ENCODE results near the gene CYP26C1.

GRCh38 chr10:93030409-93030808, 30.2 kb upstream of the CYP26C1 start:
- TF ChIP-seq CTCF (conservative IDR thresholded peaks at IDR 0.05; ENCODE audit: low read depth, low read length) (no peak), ELK1 (IDR thresholded peaks at IDR 0.05; ENCODE audit: borderline replicate concordance, low read depth, low read length) (no peak), POLR2A (IDR thresholded peaks at IDR 0.05; ENCODE audit: low read depth, low read length) (no peak), FOS (IDR thresholded peaks at IDR 0.05; ENCODE audit: low read depth, low read length) (peak; percentile 85; the same call in 1 of the 2 replicates), RCOR1 (IDR thresholded peaks at IDR 0.05; ENCODE audit: insufficient replicate concordance, low read length) (no peak), USF2 (IDR thresholded peaks at IDR 0.05; ENCODE audit: low read depth, low read length) (no peak), CEBPB (IDR thresholded peaks at IDR 0.05; ENCODE audit: low read depth, low read length) (peak; percentile 79), MXI1 (IDR thresholded peaks at IDR 0.05; ENCODE audit: borderline replicate concordance, low read depth, low read length) (no peak), NFE2L2 (IDR thresholded peaks at IDR 0.05; ENCODE audit: low read depth, low read length) (no peak), RAD21 (IDR thresholded peaks at IDR 0.05; ENCODE audit: low read length) (no peak), SMC3 (IDR thresholded peaks at IDR 0.05; ENCODE audit: low read depth, low read length) (no peak)
